ENCODE measurements around the gene TNNT1.

The TNNT1 gene

GRCh38 chr19:55087542-55087901 is 61.5 kb downstream of the TNNT1 start:
- DNase-seq, result no peak

- DNase-seq, result peak; percentile 82
These were observed 62.1 kb downstream of the TNNT1 start for GRCh38 chr19:55086730-55087541.

- no peak for DNase-seq
These were observed 62.9 kb downstream of the TNNT1 start for GRCh38 chr19:55085923-55086715.

GRCh38 chr19:55084416-55084815 is 64.6 kb downstream of the TNNT1 start:
- no peak for DNase-seq

GRCh38 chr19:55083004-55083850 is 65.8 kb downstream of the TNNT1 start:
- DNase-seq, result no peak

Measured in NCI-H526 treated with DMSO at 0.1 percent for 48 hours (cell line).